GM18870 (cell line): ENCODE results near the gene DGKD.

Source experiments
- ATAC-seq: cut with Tn5 transposase; IDR thresholded peaks from one replicate; pipeline ENCODE4 v1.9.1; 2021; ENCODE audit warnings: moderate library complexity; ENCODE audit not compliant: unreplicated experiment

The DGKD gene

DNA sequence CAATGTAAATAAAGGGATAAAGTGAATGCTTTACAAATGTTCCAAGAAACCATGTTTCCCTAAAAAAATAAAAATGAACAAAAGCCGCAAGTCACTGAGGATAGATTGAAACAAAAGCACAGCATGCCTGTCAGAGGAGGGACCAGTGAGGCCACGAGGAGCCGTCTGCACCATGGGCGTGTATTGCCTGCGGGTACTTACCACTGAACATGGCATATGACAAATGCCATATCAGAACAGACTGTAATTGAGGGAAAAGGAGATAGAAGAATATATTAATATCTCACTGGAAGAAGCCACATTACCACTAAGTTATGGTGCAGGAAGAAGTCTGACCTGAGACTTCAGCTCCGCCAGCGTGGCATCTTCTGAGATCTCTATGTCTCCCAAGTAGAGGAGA is 136.5 kb downstream of the DGKD start:
- no peak for ATAC-seq

GRCh38 chr2:233491326-233491725 is 137.0 kb downstream of the DGKD start:
- ATAC-seq: no peak

DNA sequence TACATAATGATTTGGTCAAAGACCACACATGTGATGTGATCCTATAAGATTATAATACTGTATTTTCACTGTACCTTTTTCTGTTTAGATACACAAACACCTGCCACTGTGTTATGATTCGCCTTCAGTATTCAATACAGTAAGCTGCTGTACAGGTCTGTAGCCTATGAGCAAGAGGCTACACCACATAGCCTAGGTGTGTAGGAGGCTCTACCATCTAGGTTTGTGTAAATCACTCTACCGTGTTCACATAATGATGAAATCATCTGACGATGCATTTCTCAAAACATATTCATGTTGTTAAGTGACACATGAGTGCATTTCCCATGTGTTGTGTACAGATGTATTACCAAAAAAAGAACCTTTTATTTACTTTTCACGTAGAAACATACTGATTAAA is 137.8 kb downstream of the DGKD start:
- no peak for ATAC-seq

GRCh38 chr2:233492751-233493150 is 138.5 kb downstream of the DGKD start:
- ATAC-seq: no peak

- no peak for ATAC-seq
These were observed 141.5 kb downstream of the DGKD start for GRCh38 chr2:233495503-233496496.

DNA sequence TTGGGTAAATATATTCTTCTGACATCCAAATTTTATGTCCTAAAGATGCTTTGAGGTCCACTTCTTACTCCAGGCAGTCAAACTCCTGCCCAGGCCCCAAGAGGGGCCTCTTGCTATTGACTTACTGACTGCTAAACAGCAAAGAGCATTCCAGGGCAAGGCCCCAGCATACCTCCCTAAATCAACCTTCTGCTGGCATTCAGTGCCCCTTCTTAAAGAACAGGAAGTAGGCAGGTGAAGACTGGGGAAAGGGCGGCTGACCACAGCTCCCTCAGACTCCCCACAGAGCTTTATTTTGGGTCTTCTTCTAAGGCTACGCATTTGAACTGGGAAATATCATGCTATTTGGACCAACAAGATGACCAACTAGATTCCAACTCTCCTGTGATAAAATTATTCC is 143.4 kb downstream of the DGKD start:
- ATAC-seq: no peak

GRCh38 chr2:233498126-233498525 is 143.8 kb downstream of the DGKD start:
- no peak for ATAC-seq

DNA sequence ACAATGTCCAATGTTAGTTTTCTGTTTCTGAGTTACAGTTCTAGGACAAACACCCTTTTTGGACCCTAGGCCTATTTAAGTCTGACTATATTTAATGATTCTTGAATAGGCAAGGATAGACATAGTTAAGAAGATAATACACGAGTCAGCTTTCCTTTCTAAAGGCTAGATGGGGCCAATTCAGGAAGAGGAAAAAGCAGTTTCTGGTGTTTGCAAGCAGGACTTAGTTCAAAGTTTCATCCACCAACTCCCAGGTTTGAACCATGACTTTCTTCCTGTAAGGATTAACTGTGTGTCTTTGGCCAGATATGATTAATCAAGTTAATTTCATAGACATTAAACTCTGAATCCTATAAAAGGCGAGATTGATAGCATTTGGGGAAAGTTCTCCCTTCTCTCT is 145.6 kb downstream of the DGKD start:
- no peak for ATAC-seq

DNA sequence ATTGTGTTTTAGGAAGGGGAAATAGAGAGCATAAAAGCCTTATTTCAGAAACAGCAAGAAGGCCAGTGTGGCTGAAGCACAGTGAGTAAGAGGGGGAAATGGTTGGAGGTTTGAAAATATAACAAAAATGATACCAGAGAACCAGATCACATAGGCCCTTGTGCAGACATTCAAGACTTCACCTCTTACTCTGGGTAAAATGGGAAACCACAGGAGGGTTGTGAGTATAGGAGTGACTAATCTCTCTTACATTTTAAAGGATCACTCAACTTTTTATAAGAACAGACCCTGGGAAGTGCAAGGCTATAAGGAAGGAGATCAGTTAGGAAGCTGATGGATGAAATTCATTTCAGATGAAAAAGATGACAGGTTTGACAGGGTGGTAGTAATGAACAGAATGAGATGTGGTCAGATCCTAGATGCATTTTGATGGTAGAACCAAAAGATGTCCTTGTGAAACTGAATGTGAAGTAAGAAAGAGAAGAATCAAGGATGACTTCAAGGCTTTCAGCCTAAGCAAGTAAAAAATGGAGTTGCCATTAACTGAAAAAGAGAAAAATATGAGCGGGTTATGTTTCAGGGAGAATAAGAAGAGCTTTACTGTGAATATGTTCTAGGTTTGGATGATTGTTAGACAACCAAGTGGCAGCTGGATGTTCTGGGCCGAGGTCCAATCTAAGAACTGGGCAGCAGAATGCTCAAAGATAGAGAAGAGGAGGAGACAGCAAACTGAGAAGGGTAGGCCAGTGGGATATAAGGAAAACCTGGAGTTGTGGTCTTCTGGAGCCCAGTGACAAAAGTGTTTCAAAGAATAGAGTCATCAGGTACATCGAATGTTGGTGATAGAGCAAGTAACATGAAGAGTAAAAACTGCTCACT is 147.1 kb downstream of the DGKD start:
- ATAC-seq: no peak

DNA sequence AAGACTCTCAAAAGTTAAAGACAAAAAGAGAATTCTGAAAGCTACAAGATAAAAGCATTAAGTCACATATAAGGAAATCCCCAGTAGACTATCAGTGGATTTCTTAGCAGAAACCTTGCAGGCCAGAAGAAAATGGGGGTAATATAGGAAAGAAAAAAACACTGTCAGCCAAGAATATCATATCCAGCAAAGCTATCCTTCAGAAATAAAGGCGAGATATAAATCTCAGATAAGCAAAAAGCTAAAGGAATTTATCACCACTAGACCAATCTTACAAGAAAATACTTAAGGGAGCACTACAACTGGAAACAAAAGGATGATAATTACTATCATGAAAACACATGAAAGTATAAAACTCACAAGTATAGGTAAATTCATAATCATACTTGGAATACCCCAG is 149.2 kb downstream of the DGKD start:
- ATAC-seq: no peak

- ATAC-seq: peak; percentile 55
These were observed 149.8 kb downstream of the DGKD start for GRCh38 chr2:233503947-233504637.

DNA sequence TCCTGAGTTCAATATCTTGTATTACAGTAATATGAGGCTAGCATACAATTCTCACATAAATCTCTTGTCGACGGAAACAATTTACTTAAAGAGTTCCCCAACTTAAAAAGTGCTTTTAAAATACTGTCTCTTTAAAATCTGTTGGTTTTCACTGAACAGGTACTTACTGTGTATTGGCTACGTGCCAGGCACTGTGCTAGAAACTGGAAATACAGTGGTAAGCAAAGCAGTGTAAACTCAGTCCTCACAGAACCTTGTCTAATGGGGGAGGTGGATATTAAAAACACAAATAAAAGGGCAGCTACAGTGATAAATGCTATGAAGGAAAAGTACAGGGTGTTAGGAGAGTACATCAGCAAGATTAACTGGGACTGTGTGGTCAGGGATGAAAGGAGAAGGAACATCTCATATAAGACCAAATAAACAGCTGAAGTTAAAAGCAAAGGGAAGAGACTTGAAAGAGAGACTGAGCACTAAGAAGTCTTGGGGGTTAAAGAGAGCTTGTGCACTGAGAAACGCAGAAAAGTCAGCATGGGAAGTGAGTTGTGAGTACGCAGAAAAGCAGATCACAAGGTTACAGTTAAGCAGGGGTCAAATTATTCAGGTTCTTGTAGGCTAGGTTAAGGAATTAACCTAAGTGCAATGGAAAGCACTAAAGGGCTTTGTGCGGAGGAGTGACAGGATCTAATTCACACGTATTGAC is 159.8 kb downstream of the DGKD start:
- ATAC-seq: no peak

DNA sequence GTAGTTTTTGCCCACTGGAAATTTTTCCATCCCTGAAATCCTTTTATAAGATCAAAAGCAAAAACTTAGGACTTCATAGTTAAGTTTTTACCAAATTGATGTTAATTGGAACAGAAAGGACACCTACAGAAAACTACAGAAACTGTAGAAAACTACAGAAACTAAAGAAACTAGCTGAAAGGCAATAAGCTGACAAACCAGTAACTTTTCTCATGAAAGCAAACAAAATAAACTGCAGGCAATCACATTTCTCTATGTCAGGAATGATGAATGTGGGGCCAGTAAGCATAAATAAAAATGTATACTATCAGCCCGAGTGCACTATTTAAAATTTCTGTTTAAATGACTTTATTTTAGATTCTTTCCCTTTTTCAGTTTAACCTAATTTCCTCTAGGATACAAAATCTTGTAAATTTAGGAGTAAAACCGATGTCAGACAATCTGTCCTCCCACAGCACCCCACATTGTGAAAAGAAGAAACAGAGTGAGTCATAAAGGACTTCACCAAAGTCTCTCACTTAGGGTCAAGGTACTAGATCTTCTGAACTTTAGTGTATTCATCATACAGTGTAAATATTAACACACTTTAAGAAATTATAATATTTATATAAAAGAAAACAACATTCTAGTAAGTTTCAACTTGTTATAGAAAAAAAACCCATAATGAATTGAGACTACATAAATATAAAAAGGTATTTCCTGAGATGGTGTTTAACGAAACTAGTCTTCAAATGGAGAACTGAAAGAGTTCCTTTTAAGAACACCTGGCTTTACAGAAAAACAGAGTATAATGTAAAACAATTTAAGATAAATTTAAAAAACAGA is 165.7 kb downstream of the DGKD start:
- ATAC-seq: peak; percentile 89
